Stimulated activated naive CD4-positive, alpha-beta T cell (primary cell): ENCODE measurements around the gene MRPL28.
A peak's percentile ranks its signal among the peaks of the same experiment; 100 is the strongest.
"Not testable (repeated sequence)": the region's sequence is repeated elsewhere in the genome, so short reads cannot be mapped to it uniquely, and the experiment has no call there.

Experiments used
- DNase-seq, 6 experiments: peaks; one replicate each; lab custom pipeline; 2025; lab: John Stamatoyannopoulos, UW

MRPL28 gene

GRCh38 chr16:370443-370842 is at the start of gene MRPL28:
Gene MRPL28, minus strand, starts transcription at chr16:370538. Its CDS starts 320 bp downstream, at chr16:370218.
- peak; percentile 85 to 91 (median 88) for DNase-seq

GRCh38 chr16:415170-415498 is 44.8 kb upstream of the MRPL28 start:
- DNase-seq, result not testable (repeated sequence)

- DNase-seq, result no peak
Measured at GRCh38 chr16:414395-415169, 44.2 kb upstream of the MRPL28 start.

- no peak for DNase-seq
Measured at GRCh38 chr16:411576-412265, 41.4 kb upstream of the MRPL28 start.

GRCh38 chr16:410516-411178 is 40.3 kb upstream of the MRPL28 start:
- no peak for DNase-seq

GRCh38 chr16:407253-407652 is 36.9 kb upstream of the MRPL28 start:
- no peak for DNase-seq

GRCh38 chr16:405548-406506 is 35.5 kb upstream of the MRPL28 start:
- no peak for DNase-seq

- no peak for DNase-seq
Measured at GRCh38 chr16:404971-405486, 34.7 kb upstream of the MRPL28 start.

- peak; percentile 93 to 99 (median 98) for DNase-seq
Measured at GRCh38 chr16:401468-402348, 31.4 kb upstream of the MRPL28 start, which contains the start of gene DECR2. Gene DECR2, plus strand, starts transcription at chr16:401885. Its CDS starts 79 bp downstream, at chr16:401964.

GRCh38 chr16:400061-400591 is 29.8 kb upstream of the MRPL28 start:
- no peak for DNase-seq

GRCh38 chr16:399340-400019 is 29.1 kb upstream of the MRPL28 start:
- no peak for DNase-seq

GRCh38 chr16:398561-399339 is 28.4 kb upstream of the MRPL28 start:
- DNase-seq, result no peak

- DNase-seq, result peak in 4 of 6 experiments; percentile 6 to 53 (median 16)
Measured at GRCh38 chr16:397736-398332, 27.5 kb upstream of the MRPL28 start.

GRCh38 chr16:397135-397661 is 26.9 kb upstream of the MRPL28 start, which contains the start of gene NME4:
Gene NME4, plus strand, starts transcription at chr16:397199. Its CDS starts 24 bp downstream, at chr16:397223.
- peak in 5 of 6 experiments; percentile 14 to 48 (median 26) for DNase-seq

- peak in 2 of 6 experiments; percentile 10 to 30 for DNase-seq
Measured at GRCh38 chr16:396605-397004, 26.3 kb upstream of the MRPL28 start.

GRCh38 chr16:396199-396598 is 25.9 kb upstream of the MRPL28 start:
- no peak for DNase-seq

GRCh38 chr16:392450-393030 is 22.2 kb upstream of the MRPL28 start:
- DNase-seq, result no peak
